Choroid plexus epithelial cell (primary cell): ENCODE data around the gene FBXW11.

Experiments
- DNase-seq: peaks from one replicate; pipeline ENCODE4 v3.0.0-alpha.2; 2010; ENCODE audit warnings: low read depth
- H3K4me3 ChIP-seq: 2 replicates; pipeline ENCODE4 v1.5.1; 2011; ENCODE audit warnings: low read depth, mild to moderate bottlenecking, control low read depth, low read length, moderate library complexity
- CTCF ChIP-seq: conservative IDR thresholded peaks from 2 replicates; pipeline ENCODE4 v1.5.1; 2011; ENCODE audit warnings: low read depth, mild to moderate bottlenecking, control low read depth, inconsistent platforms, low read length, moderate library complexity

The FBXW11 gene

GRCh38 chr5:171848006-171848405 lies 158.4 kb downstream of the FBXW11 start:
- H3K4me3 ChIP-seq: no peak overlapping the region
- TF ChIP-seq CTCF: no peak
- no peak for DNase-seq

GRCh38 chr5:171847026-171847425 lies 159.4 kb downstream of the FBXW11 start:
- TF ChIP-seq CTCF: no peak
- no peak for DNase-seq
- no peak overlapping the region for H3K4me3 ChIP-seq

GRCh38 chr5:171846323-171846722 lies 160.1 kb downstream of the FBXW11 start:
- H3K4me3 ChIP-seq: no peak overlapping the region
- no peak for DNase-seq
- TF ChIP-seq CTCF: no peak

GRCh38 chr5:171845857-171846256 lies 160.6 kb downstream of the FBXW11 start:
- peak; percentile 24 for TF ChIP-seq CTCF
- no peak overlapping the region for H3K4me3 ChIP-seq
- no peak for DNase-seq

- no peak for TF ChIP-seq CTCF
- H3K4me3 ChIP-seq: no peak overlapping the region
- no peak for DNase-seq
Observed at GRCh38 chr5:171845040-171845630, 161.3 kb downstream of the FBXW11 start.

GRCh38 chr5:171842777-171843328 lies 163.6 kb downstream of the FBXW11 start:
- TF ChIP-seq CTCF: no peak
- H3K4me3 ChIP-seq: no peak overlapping the region
- no peak for DNase-seq
